ENCODE results near the gene PDE6D.
"Not testable (repeated sequence)": the region's sequence is repeated elsewhere in the genome, so short reads cannot be mapped to it uniquely, and the experiment has no call there.

The PDE6D gene

GRCh38 chr2:231718799-231719198 is 62.3 kb downstream of the PDE6D start:
- DNase-seq (ENCODE audit: low spot score), result no peak

GRCh38 chr2:231717281-231718171 is 63.6 kb downstream of the PDE6D start:
- no peak for DNase-seq (ENCODE audit: low spot score)

- no peak for DNase-seq (ENCODE audit: low spot score)
These were observed 64.3 kb downstream of the PDE6D start for GRCh38 chr2:231716666-231717280.

- no peak for DNase-seq (ENCODE audit: low spot score)
These were observed 65.0 kb downstream of the PDE6D start for GRCh38 chr2:231715988-231716616.

GRCh38 chr2:231715499-231715837 is 65.6 kb downstream of the PDE6D start:
- no peak for DNase-seq (ENCODE audit: low spot score)

- DNase-seq (ENCODE audit: low spot score), result peak; percentile 70
These were observed 66.2 kb downstream of the PDE6D start for GRCh38 chr2:231714639-231715498.

- peak; percentile 84 for DNase-seq (ENCODE audit: low spot score)
These were observed 67.1 kb downstream of the PDE6D start for GRCh38 chr2:231713730-231714638.

GRCh38 chr2:231713406-231713729 is 67.7 kb downstream of the PDE6D start:
- not testable (repeated sequence) for DNase-seq (ENCODE audit: low spot score)

GRCh38 chr2:231712451-231713021 is 68.5 kb downstream of the PDE6D start:
- not testable (repeated sequence) for DNase-seq (ENCODE audit: low spot score)

GRCh38 chr2:231711677-231712450 is 69.2 kb downstream of the PDE6D start:
- no peak for DNase-seq (ENCODE audit: low spot score)

GRCh38 chr2:231710799-231711676 is 70.0 kb downstream of the PDE6D start:
- DNase-seq (ENCODE audit: low spot score), result no peak

GRCh38 chr2:231709981-231710798 is 70.9 kb downstream of the PDE6D start:
- peak; percentile 74 for DNase-seq (ENCODE audit: low spot score)

GRCh38 chr2:231709636-231709980 is 71.5 kb downstream of the PDE6D start:
- no peak for DNase-seq (ENCODE audit: low spot score)

- DNase-seq (ENCODE audit: low spot score), result no peak
These were observed 72.1 kb downstream of the PDE6D start for GRCh38 chr2:231708773-231709635.

GRCh38 chr2:231707927-231708772 is 72.9 kb downstream of the PDE6D start, which contains the start of gene PTMA:
Gene PTMA (plus strand): TSS chr2:231708525. CDS start chr2:231708707, 182 bp downstream.
- DNase-seq (ENCODE audit: low spot score), result peak; percentile 100

GRCh38 chr2:231707625-231707926 is 73.5 kb downstream of the PDE6D start:
- no peak for DNase-seq (ENCODE audit: low spot score)
